DMS 273 (cell line): ENCODE data around the gene ZBTB47.

ENCODE experiments used
- DNase-seq: peaks from one replicate; lab custom pipeline; 2025; ENCODE audit not compliant: unreplicated experiment; lab: John Stamatoyannopoulos, UW

The ZBTB47 gene

GRCh38 chr3:42684632-42685362 lies 31.3 kb downstream of the ZBTB47 start:
- no peak for DNase-seq

GRCh38 chr3:42685363-42685881 lies 31.9 kb downstream of the ZBTB47 start, which contains the start of gene KLHL40:
Gene KLHL40 (plus strand): TSS chr3:42685537. CDS start chr3:42685619, 82 bp downstream.
- DNase-seq: no peak

GRCh38 chr3:42685891-42686820 lies 32.7 kb downstream of the ZBTB47 start:
- DNase-seq: no peak

GRCh38 chr3:42686832-42687650 lies 33.5 kb downstream of the ZBTB47 start:
- DNase-seq: no peak

- DNase-seq: no peak
Observed at GRCh38 chr3:42688016-42688415, 34.5 kb downstream of the ZBTB47 start.

- no peak for DNase-seq
Observed at GRCh38 chr3:42688487-42689420, 35.3 kb downstream of the ZBTB47 start.

GRCh38 chr3:42689421-42690014 lies 36.0 kb downstream of the ZBTB47 start:
- no peak for DNase-seq

GRCh38 chr3:42690191-42690590 lies 36.7 kb downstream of the ZBTB47 start:
- no peak for DNase-seq

GRCh38 chr3:42690766-42691680 lies 37.5 kb downstream of the ZBTB47 start:
- DNase-seq: peak; percentile 10

- DNase-seq: no peak
Observed at GRCh38 chr3:42691816-42692666, 38.5 kb downstream of the ZBTB47 start.

GRCh38 chr3:42692667-42693529 lies 39.4 kb downstream of the ZBTB47 start:
- DNase-seq: no peak

GRCh38 chr3:42693530-42693930 lies 40.0 kb downstream of the ZBTB47 start:
- DNase-seq: no peak

- DNase-seq: no peak
Observed at GRCh38 chr3:42694366-42694765, 40.9 kb downstream of the ZBTB47 start.

GRCh38 chr3:42696356-42697288 lies 43.1 kb downstream of the ZBTB47 start:
- no peak for DNase-seq

- DNase-seq: no peak
Observed at GRCh38 chr3:42697289-42698051, 44.0 kb downstream of the ZBTB47 start.
